ENCODE data around the gene FRMD8. TPM values are rescaled to one million over a fixed set of nuclear protein-coding genes. Genes with fewer than 3 reads are reported as not detected.

The FRMD8 gene
- total RNA-seq, 1 donor from 2014 or later, result 8.4 TPM

GRCh38 chr11:65418681-65419459, 32.4 kb downstream of the FRMD8 start:
- Histone ChIP-seq H3K9me3 (ENCODE audit: control insufficient read depth in 3 of 3, low read length in 3 of 3) (no peaks in the 10 kb centered on the region), H3K27me3 (ENCODE audit: control insufficient read depth in 3 of 3, insufficient read depth in 3 of 3, low read length in 3 of 3) (no peaks in the 10 kb centered on the region), H3K36me3 (ENCODE audit: control insufficient read depth in 3 of 3, insufficient read depth in 3 of 3, low read length in 3 of 3) (peaks cover 10 to 12% (median 11%) of the 10 kb centered on the region in 3 donors), H3K27ac (ENCODE audit: low read depth, low read length) (peak overlapping the region; percentile 99), H3K4me3 (ENCODE audit: low read length in 3 of 3) (peak overlapping the region; percentile 69 to 90 (median 86)), H3K9ac (ENCODE audit: low read depth in 1 of 3, low read length in 3 of 3) (peak overlapping the region; percentile 89 to 99 (median 99)), H3K4me1 (ENCODE audit: control insufficient read depth in 3 of 3, insufficient read depth in 3 of 3, low read length in 3 of 3) (peaks cover 67 to 72% (median 71%) of the 10 kb centered on the region in 3 donors)

GRCh38 chr11:65419460-65419771, 33.0 kb downstream of the FRMD8 start:
- Histone ChIP-seq H3K36me3 (ENCODE audit: control insufficient read depth in 3 of 3, insufficient read depth in 3 of 3, low read length in 3 of 3) (peaks cover 16 to 18% (median 16%) of the 10 kb centered on the region in 3 donors), H3K27ac (ENCODE audit: low read depth, low read length) (peak overlapping the region; percentile 99), H3K9ac (ENCODE audit: low read depth in 1 of 3, low read length in 3 of 3) (peak overlapping the region; percentile 89 to 99 (median 99)), H3K4me1 (ENCODE audit: control insufficient read depth in 3 of 3, insufficient read depth in 3 of 3, low read length in 3 of 3) (peaks cover 66 to 72% (median 69%) of the 10 kb centered on the region in 3 donors), H3K9me3 (ENCODE audit: control insufficient read depth in 3 of 3, low read length in 3 of 3) (no peaks in the 10 kb centered on the region), H3K4me3 (ENCODE audit: low read length in 3 of 3) (peak overlapping the region; percentile 69 to 90 (median 86)), H3K27me3 (ENCODE audit: control insufficient read depth in 3 of 3, insufficient read depth in 3 of 3, low read length in 3 of 3) (no peaks in the 10 kb centered on the region)

GRCh38 chr11:65419772-65420481, 33.5 kb downstream of the FRMD8 start:
- H3K27ac ChIP-seq (ENCODE audit: low read depth, low read length), result peak overlapping the region; percentile 99
- H3K4me3 ChIP-seq (ENCODE audit: low read length in 3 of 3), result peak overlapping the region; percentile 69 to 90 (median 86)
- peak overlapping the region; percentile 89 to 99 (median 99) for H3K9ac ChIP-seq (ENCODE audit: low read depth in 1 of 3, low read length in 3 of 3)
- H3K4me1 ChIP-seq (ENCODE audit: control insufficient read depth in 3 of 3, insufficient read depth in 3 of 3, low read length in 3 of 3), result peaks cover 62 to 68% (median 66%) of the 10 kb centered on the region in 3 donors
- peaks cover 21 to 23% (median 21%) of the 10 kb centered on the region in 3 donors for H3K36me3 ChIP-seq (ENCODE audit: control insufficient read depth in 3 of 3, insufficient read depth in 3 of 3, low read length in 3 of 3)
- no peaks in the 10 kb centered on the region for H3K27me3 ChIP-seq (ENCODE audit: control insufficient read depth in 3 of 3, insufficient read depth in 3 of 3, low read length in 3 of 3)
- no peaks in the 10 kb centered on the region for H3K9me3 ChIP-seq (ENCODE audit: control insufficient read depth in 3 of 3, low read length in 3 of 3)

- Histone ChIP-seq H3K27ac (ENCODE audit: low read depth, low read length) (peak overlapping the region; percentile 99), H3K9me3 (ENCODE audit: control insufficient read depth in 3 of 3, low read length in 3 of 3) (no peaks in the 10 kb centered on the region), H3K9ac (ENCODE audit: low read depth in 1 of 3, low read length in 3 of 3) (peak overlapping the region; percentile 89 to 99 (median 99)), H3K36me3 (ENCODE audit: control insufficient read depth in 3 of 3, insufficient read depth in 3 of 3, low read length in 3 of 3) (peaks cover 26 to 27% (median 27%) of the 10 kb centered on the region in 3 donors), H3K27me3 (ENCODE audit: control insufficient read depth in 3 of 3, insufficient read depth in 3 of 3, low read length in 3 of 3) (no peaks in the 10 kb centered on the region), H3K4me3 (ENCODE audit: low read length in 3 of 3) (peak overlapping the region; percentile 68 to 86 (median 83)), H3K4me1 (ENCODE audit: control insufficient read depth in 3 of 3, insufficient read depth in 3 of 3, low read length in 3 of 3) (peaks cover 56 to 62% (median 60%) of the 10 kb centered on the region in 3 donors)
Observed at GRCh38 chr11:65420506-65420905, 34.1 kb downstream of the FRMD8 start.

- Histone ChIP-seq H3K9ac (ENCODE audit: low read depth in 1 of 3, low read length in 3 of 3) (peak overlapping the region; percentile 89 to 99 (median 99)), H3K9me3 (ENCODE audit: control insufficient read depth in 3 of 3, low read length in 3 of 3) (no peaks in the 10 kb centered on the region), H3K27ac (ENCODE audit: low read depth, low read length) (peak overlapping the region; percentile 99), H3K36me3 (ENCODE audit: control insufficient read depth in 3 of 3, insufficient read depth in 3 of 3, low read length in 3 of 3) (peaks cover 29 to 34% (median 30%) of the 10 kb centered on the region in 3 donors), H3K4me3 (ENCODE audit: low read length in 3 of 3) (peak overlapping the region; percentile 68 to 86 (median 83)), H3K27me3 (ENCODE audit: control insufficient read depth in 3 of 3, insufficient read depth in 3 of 3, low read length in 3 of 3) (no peaks in the 10 kb centered on the region), H3K4me1 (ENCODE audit: control insufficient read depth in 3 of 3, insufficient read depth in 3 of 3, low read length in 3 of 3) (peaks cover 50 to 55% (median 53%) of the 10 kb centered on the region in 3 donors)
Observed at GRCh38 chr11:65420979-65421793, 34.7 kb downstream of the FRMD8 start.

GRCh38 chr11:65421794-65422632, 35.6 kb downstream of the FRMD8 start:
- H3K9me3 ChIP-seq (ENCODE audit: control insufficient read depth in 3 of 3, low read length in 3 of 3), result no peaks in the 10 kb centered on the region
- no peaks in the 10 kb centered on the region for H3K27me3 ChIP-seq (ENCODE audit: control insufficient read depth in 3 of 3, insufficient read depth in 3 of 3, low read length in 3 of 3)
- peak overlapping the region; percentile 90 to 100 (median 90) for H3K4me3 ChIP-seq (ENCODE audit: low read length in 3 of 3)
- peaks cover 50 to 53% (median 52%) of the 10 kb centered on the region in 3 donors for H3K4me1 ChIP-seq (ENCODE audit: control insufficient read depth in 3 of 3, insufficient read depth in 3 of 3, low read length in 3 of 3)
- H3K9ac ChIP-seq (ENCODE audit: low read depth in 1 of 3, low read length in 3 of 3), result peak overlapping the region; percentile 99 to 100 (median 100)
- peak overlapping the region; percentile 99 for H3K27ac ChIP-seq (ENCODE audit: low read depth, low read length)
- peaks cover 31 to 42% (median 37%) of the 10 kb centered on the region in 3 donors for H3K36me3 ChIP-seq (ENCODE audit: control insufficient read depth in 3 of 3, insufficient read depth in 3 of 3, low read length in 3 of 3)

- Histone ChIP-seq H3K4me1 (ENCODE audit: control insufficient read depth in 3 of 3, insufficient read depth in 3 of 3, low read length in 3 of 3) (peaks cover 49 to 53% (median 51%) of the 10 kb centered on the region in 3 donors), H3K4me3 (ENCODE audit: low read length in 3 of 3) (peak within 1 kb of the TSS; percentile 90 to 100 (median 90))
Observed at GRCh38 chr11:65422633-65423515, 36.4 kb downstream of the FRMD8 start, which contains the start of gene NEAT1. Gene NEAT1, plus strand, starts transcription at chr11:65422798.

GRCh38 chr11:65423516-65424204, 37.2 kb downstream of the FRMD8 start:
- Histone ChIP-seq H3K36me3 (ENCODE audit: control insufficient read depth in 3 of 3, insufficient read depth in 3 of 3, low read length in 3 of 3) (peaks cover 34 to 51% (median 42%) of the 10 kb centered on the region in 3 donors), H3K4me1 (ENCODE audit: control insufficient read depth in 3 of 3, insufficient read depth in 3 of 3, low read length in 3 of 3) (peaks cover 47 to 53% (median 53%) of the 10 kb centered on the region in 3 donors), H3K27me3 (ENCODE audit: control insufficient read depth in 3 of 3, insufficient read depth in 3 of 3, low read length in 3 of 3) (no peaks in the 10 kb centered on the region), H3K27ac (ENCODE audit: low read depth, low read length) (peak overlapping the region; percentile 99), H3K9ac (ENCODE audit: low read depth in 1 of 3, low read length in 3 of 3) (peak overlapping the region; percentile 99 to 100 (median 100)), H3K4me3 (ENCODE audit: low read length in 3 of 3) (peak overlapping the region; percentile 90 to 100 (median 90)), H3K9me3 (ENCODE audit: control insufficient read depth in 3 of 3, low read length in 3 of 3) (no peaks in the 10 kb centered on the region)

More at GRCh38 chr11:65422633-65423515, 36.4 kb downstream of the FRMD8 start, which contains the start of gene NEAT1:
- Histone ChIP-seq H3K9me3 (ENCODE audit: control insufficient read depth in 3 of 3, low read length in 3 of 3) (no peaks in the 10 kb centered on the region), H3K27me3 (ENCODE audit: control insufficient read depth in 3 of 3, insufficient read depth in 3 of 3, low read length in 3 of 3) (no peaks in the 10 kb centered on the region), H3K36me3 (ENCODE audit: control insufficient read depth in 3 of 3, insufficient read depth in 3 of 3, low read length in 3 of 3) (peaks cover 34 to 48% (median 42%) of the 10 kb centered on the region in 3 donors), H3K27ac (ENCODE audit: low read depth, low read length) (peak within 1 kb of the TSS; percentile 99), H3K9ac (ENCODE audit: low read depth in 1 of 3, low read length in 3 of 3) (peak within 1 kb of the TSS; percentile 99 to 100 (median 100))

Measured in skeletal muscle tissue (tissue), 4 donors.